Right lung (tissue), 5 donors: Measurements from ENCODE around the gene C1GALT1. TPM values are rescaled to one million over a fixed set of nuclear protein-coding genes. Genes with fewer than 3 reads are reported as not detected.

Source experiments
- DNase-seq, 2 donors: peaks; one replicate each; pipeline ENCODE4 v3.0.0-alpha.2; 2013
- polyA plus RNA-seq, 5 donors: library from polyadenylated mRNA; unstranded; fragments of 120-200 nt; gene quantifications; one replicate each; pipeline versions ENCODE4 v1.2.1 to v1.2.3, GENCODE V29; 2013; ENCODE audit warnings: inconsistent platforms in 1 of 5, low replicate concordance in 1 of 5; ENCODE audit not compliant: insufficient read length in 5 of 5, insufficient read depth in 1 of 5

Gene C1GALT1
- polyA plus RNA-seq, 5 donors = 13.6 to 27.3 (median 22.2) TPM

GRCh38 chr7:7271094-7271874 is 88.9 kb downstream of the C1GALT1 start:
- no peak for DNase-seq

- no peak for DNase-seq
Observed at GRCh38 chr7:7272294-7272693, 90.0 kb downstream of the C1GALT1 start.

GRCh38 chr7:7274782-7275181 is 92.4 kb downstream of the C1GALT1 start:
- DNase-seq = no peak

- DNase-seq = no peak
Observed at GRCh38 chr7:7276161-7276560, 93.8 kb downstream of the C1GALT1 start.

- no peak for DNase-seq
Observed at GRCh38 chr7:7290429-7291122, 108.2 kb downstream of the C1GALT1 start.

GRCh38 chr7:7292085-7292484 is 109.7 kb downstream of the C1GALT1 start:
- no peak for DNase-seq

- no peak for DNase-seq
Observed at GRCh38 chr7:7292608-7293007, 110.3 kb downstream of the C1GALT1 start.

- no peak for DNase-seq
Observed at GRCh38 chr7:7293092-7293491, 110.7 kb downstream of the C1GALT1 start.

GRCh38 chr7:7294911-7295310 is 112.6 kb downstream of the C1GALT1 start:
- no peak for DNase-seq
